ENCODE data around the gene SREBF2.

Gene SREBF2

DNA sequence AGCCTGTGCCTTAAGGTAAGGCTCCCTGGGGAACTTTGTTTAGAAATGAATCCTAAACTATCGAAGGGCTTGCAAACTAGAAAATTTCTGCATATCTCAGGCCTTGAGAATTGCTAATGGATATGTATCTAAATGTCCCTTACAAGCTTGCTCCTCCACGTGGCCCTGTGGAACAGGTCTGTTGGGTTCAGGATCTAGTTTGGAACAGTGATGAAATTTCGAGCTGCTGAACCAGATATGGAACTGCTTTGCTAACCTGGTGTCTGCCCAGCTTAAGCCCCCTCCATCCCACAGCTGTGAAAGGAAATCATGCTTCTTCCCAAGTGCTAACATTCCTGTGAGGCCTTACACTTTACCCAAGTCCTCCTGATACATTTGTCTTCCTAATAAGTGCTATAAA is 11.6 kb downstream of the SREBF2 start:
- H3K27me3 ChIP-seq (ENCODE audit: insufficient read depth, low read length) = no peaks in the 10 kb centered on the region
- peaks cover 77% of the 10 kb centered on the region for H3K36me3 ChIP-seq (ENCODE audit: insufficient read depth, low read length)
- H3K4me2 ChIP-seq (ENCODE audit: low read length) = peak overlapping the region; percentile 59; the same call in 1 of the 2 replicates
- 0 out of 2 replicates have a peak, but pooled peaks cover 2% of the 10 kb centered on the region for H3F3A ChIP-seq (ENCODE audit: insufficient read depth, low read length)
- H3K9ac ChIP-seq (ENCODE audit: low read length) = peak overlapping the region; percentile 11; the same call in 1 of the 2 replicates
- TF ChIP-seq, protein P1, sequence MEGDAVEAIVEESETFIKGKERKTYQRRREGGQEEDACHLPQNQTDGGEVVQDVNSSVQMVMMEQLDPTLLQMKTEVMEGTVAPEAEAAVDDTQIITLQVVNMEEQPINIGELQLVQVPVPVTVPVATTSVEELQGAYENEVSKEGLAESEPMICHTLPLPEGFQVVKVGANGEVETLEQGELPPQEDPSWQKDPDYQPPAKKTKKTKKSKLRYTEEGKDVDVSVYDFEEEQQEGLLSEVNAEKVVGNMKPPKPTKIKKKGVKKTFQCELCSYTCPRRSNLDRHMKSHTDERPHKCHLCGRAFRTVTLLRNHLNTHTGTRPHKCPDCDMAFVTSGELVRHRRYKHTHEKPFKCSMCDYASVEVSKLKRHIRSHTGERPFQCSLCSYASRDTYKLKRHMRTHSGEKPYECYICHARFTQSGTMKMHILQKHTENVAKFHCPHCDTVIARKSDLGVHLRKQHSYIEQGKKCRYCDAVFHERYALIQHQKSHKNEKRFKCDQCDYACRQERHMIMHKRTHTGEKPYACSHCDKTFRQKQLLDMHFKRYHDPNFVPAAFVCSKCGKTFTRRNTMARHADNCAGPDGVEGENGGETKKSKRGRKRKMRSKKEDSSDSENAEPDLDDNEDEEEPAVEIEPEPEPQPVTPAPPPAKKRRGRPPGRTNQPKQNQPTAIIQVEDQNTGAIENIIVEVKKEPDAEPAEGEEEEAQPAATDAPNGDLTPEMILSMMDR (IDR thresholded peaks at IDR 0.05; ENCODE audit: low read length) = no peak
- no peak for TF ChIP-seq EZH2 (IDR thresholded peaks at IDR 0.05; ENCODE audit: borderline replicate concordance, low read length)
- H3K4me3 ChIP-seq (ENCODE audit: low read depth, low read length, poor library complexity, severe bottlenecking) = no peak overlapping the region
- H3K9me2 ChIP-seq (ENCODE audit: low read depth, low read length) = no peaks in the 10 kb centered on the region
- H3K79me2 ChIP-seq (ENCODE audit: insufficient read depth, low read length) = peaks cover 100% of the 10 kb centered on the region
- H2AFZ ChIP-seq (ENCODE audit: low read length) = no peak overlapping the region
- H3K27ac ChIP-seq (ENCODE audit: low read depth, low read length, poor library complexity, severe bottlenecking) = peak overlapping the region; percentile 55
- H3K9me3 ChIP-seq (ENCODE audit: low read length) = no peaks in the 10 kb centered on the region
- peaks cover 89% of the 10 kb centered on the region for H3K4me1 ChIP-seq (ENCODE audit: insufficient read depth, low read length, severe bottlenecking)
- H4K20me1 ChIP-seq (ENCODE audit: insufficient read depth, low read length) = no peaks in the 10 kb centered on the region

DNA sequence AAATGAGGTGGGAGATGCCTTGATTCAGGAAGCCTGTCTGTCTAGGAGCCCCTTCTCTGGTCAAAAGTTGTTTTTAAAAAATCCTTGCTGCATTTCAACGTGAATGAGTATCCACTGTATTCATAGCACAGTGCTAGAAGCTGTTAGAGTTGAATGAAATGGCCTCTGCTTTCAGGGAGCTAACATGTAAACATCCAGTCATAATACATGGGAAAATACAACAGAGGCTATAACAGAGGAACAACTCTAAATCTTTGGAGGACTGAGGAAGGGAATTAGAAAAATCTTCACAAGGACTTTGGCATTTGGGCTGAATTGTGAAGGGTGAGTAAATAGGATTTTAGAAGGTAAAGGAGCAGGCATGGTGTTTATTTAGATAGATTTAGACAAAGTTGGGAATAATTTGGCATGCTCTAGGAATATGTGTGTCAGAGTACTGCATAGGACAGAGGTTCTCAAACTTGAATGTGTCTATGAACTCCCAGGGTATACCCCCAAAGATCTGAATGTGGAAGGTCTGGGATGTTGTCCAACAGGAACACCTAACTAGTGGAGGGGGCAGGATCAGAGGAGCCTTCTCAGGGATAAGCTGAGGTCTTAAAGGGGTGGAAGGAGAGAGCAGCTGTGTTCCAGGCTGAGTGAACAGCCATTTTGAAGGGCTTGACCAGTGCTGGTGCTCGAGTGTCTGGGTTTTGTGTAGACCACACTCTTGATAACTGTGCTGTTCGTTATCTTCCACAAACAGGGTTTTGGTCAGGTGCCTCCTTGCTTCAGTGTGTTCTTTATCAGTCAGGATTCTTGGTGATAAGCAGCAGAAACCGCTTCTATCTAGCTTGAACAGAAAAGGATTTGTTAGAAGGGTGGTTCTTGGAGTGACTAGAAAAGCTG is 12.7 kb downstream of the SREBF2 start:
- Histone ChIP-seq H2AFZ (ENCODE audit: low read length) (no peak overlapping the region), H4K20me1 (ENCODE audit: insufficient read depth, low read length) (no peaks in the 10 kb centered on the region), H3K4me2 (ENCODE audit: low read length) (peak overlapping the region; percentile 59), H3K4me1 (ENCODE audit: insufficient read depth, low read length, severe bottlenecking) (peaks cover 78% of the 10 kb centered on the region), H3K36me3 (ENCODE audit: insufficient read depth, low read length) (peaks cover 76% of the 10 kb centered on the region), H3K27me3 (ENCODE audit: insufficient read depth, low read length) (no peaks in the 10 kb centered on the region), H3K27ac (ENCODE audit: low read depth, low read length, poor library complexity, severe bottlenecking) (peak overlapping the region; percentile 55), H3K9me3 (ENCODE audit: low read length) (no peaks in the 10 kb centered on the region), H3K79me2 (ENCODE audit: insufficient read depth, low read length) (peaks cover 99% of the 10 kb centered on the region), H3K9me2 (ENCODE audit: low read depth, low read length) (no peaks in the 10 kb centered on the region), H3F3A (ENCODE audit: insufficient read depth, low read length) (0 out of 2 replicates have a peak, but pooled peaks cover 2% of the 10 kb centered on the region), H3K4me3 (ENCODE audit: low read depth, low read length, poor library complexity, severe bottlenecking) (peak overlapping the region; percentile 34), H3K9ac (ENCODE audit: low read length) (peak overlapping the region; percentile 38; the same call in 1 of the 2 replicates)
- TF ChIP-seq EZH2 (IDR thresholded peaks at IDR 0.05; ENCODE audit: borderline replicate concordance, low read length) = no peak
- TF ChIP-seq, protein P1 (IDR thresholded peaks at IDR 0.05; ENCODE audit: low read length) = no peak

DNA sequence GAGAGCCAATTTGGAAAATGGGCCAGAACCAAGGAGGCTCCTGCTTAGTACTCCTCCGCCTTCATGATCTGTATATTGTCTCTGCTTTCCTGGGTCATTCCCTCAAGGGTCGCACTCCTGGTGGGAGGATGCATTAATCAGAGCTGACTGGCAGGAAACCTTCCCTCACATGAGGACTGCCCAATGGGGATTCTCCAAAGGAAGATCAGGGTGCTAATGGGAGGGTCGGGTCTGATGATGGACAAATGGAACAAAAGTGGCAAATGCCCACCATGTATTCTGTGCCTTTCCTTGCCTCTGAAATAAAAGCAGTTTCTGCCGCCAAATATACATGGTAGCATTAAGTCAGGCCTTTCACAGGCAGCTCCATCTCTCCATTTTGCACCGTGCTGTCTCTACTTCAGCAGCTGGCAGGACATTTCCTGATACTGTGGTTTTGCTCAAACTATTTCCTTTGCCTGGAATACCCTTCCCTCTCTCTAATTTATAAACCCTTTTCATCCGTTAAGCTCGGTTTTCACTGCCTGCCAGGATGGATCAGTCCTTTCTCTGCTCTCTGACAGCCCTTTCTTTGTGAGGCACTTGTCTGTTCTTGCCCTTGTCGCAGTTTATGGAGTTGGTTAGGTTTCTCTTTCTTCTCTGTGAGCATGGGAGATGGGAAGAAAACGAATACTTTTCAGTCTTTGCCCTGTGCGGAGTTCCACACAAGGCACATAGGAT is 13.5 kb downstream of the SREBF2 start:
- Histone ChIP-seq H3K36me3 (ENCODE audit: insufficient read depth, low read length) (peaks cover 76% of the 10 kb centered on the region), H3K79me2 (ENCODE audit: insufficient read depth, low read length) (peaks cover 99% of the 10 kb centered on the region), H3F3A (ENCODE audit: insufficient read depth, low read length) (no peaks in the 10 kb centered on the region), H3K9me2 (ENCODE audit: low read depth, low read length) (no peaks in the 10 kb centered on the region), H2AFZ (ENCODE audit: low read length) (no peak overlapping the region), H4K20me1 (ENCODE audit: insufficient read depth, low read length) (no peaks in the 10 kb centered on the region), H3K4me2 (ENCODE audit: low read length) (peak overlapping the region; percentile 59), H3K27ac (ENCODE audit: low read depth, low read length, poor library complexity, severe bottlenecking) (peak overlapping the region; percentile 55), H3K27me3 (ENCODE audit: insufficient read depth, low read length) (no peaks in the 10 kb centered on the region), H3K4me3 (ENCODE audit: low read depth, low read length, poor library complexity, severe bottlenecking) (peak overlapping the region; percentile 34), H3K4me1 (ENCODE audit: insufficient read depth, low read length, severe bottlenecking) (peaks cover 70% of the 10 kb centered on the region), H3K9me3 (ENCODE audit: low read length) (no peaks in the 10 kb centered on the region), H3K9ac (ENCODE audit: low read length) (peak overlapping the region; percentile 38; the same call in 1 of the 2 replicates)
- TF ChIP-seq EZH2 (IDR thresholded peaks at IDR 0.05; ENCODE audit: borderline replicate concordance, low read length) = no peak
- TF ChIP-seq, protein P1 (IDR thresholded peaks at IDR 0.05; ENCODE audit: low read length) = no peak
